ENCODE measurements around the gene WIPF1.

WIPF1 gene

GRCh38 chr2:174518395-174518794 lies 79.2 kb downstream of the WIPF1 start:
- DNase-seq (ENCODE audit: low spot score) = no peak
- in situ Hi-C loops (cut with MboI; ENCODE audit: low pct_unique_long_range_greater_than_20kb, low sequenced_read_pairs, unreplicated experiment) = no loop called here
- TF ChIP-seq CTCF (IDR thresholded peaks at IDR 0.05; ENCODE audit: extremely low read depth, insufficient read depth, missing control alignments) = no peak

GRCh38 chr2:174516501-174517378 lies 80.9 kb downstream of the WIPF1 start:
- in situ Hi-C loops (cut with MboI; ENCODE audit: low pct_unique_long_range_greater_than_20kb, low sequenced_read_pairs, unreplicated experiment) = no loop called here

GRCh38 chr2:174512345-174512744 lies 85.3 kb downstream of the WIPF1 start:
- DNase-seq (ENCODE audit: low spot score) = no peak
- TF ChIP-seq CTCF (IDR thresholded peaks at IDR 0.05; ENCODE audit: extremely low read depth, insufficient read depth, missing control alignments) = no peak
- in situ Hi-C loops (cut with MboI; ENCODE audit: low pct_unique_long_range_greater_than_20kb, low sequenced_read_pairs, unreplicated experiment) = no loop called here

More at GRCh38 chr2:174516501-174517378, 80.9 kb downstream of the WIPF1 start:
- TF ChIP-seq CTCF (IDR thresholded peaks at IDR 0.05; ENCODE audit: extremely low read depth, insufficient read depth, missing control alignments) = no peak
- DNase-seq (ENCODE audit: low spot score) = no peak

GRCh38 chr2:174511580-174512260 lies 85.9 kb downstream of the WIPF1 start:
- no peak for DNase-seq (ENCODE audit: low spot score)
- TF ChIP-seq CTCF (IDR thresholded peaks at IDR 0.05; ENCODE audit: extremely low read depth, insufficient read depth, missing control alignments) = no peak
- in situ Hi-C loops (cut with MboI; ENCODE audit: low pct_unique_long_range_greater_than_20kb, low sequenced_read_pairs, unreplicated experiment) = no loop called here

GRCh38 chr2:174510583-174511189 lies 86.9 kb downstream of the WIPF1 start:
- TF ChIP-seq CTCF (IDR thresholded peaks at IDR 0.05; ENCODE audit: extremely low read depth, insufficient read depth, missing control alignments) = no peak
- in situ Hi-C loops (cut with MboI; ENCODE audit: low pct_unique_long_range_greater_than_20kb, low sequenced_read_pairs, unreplicated experiment) = no loop called here
- no peak for DNase-seq (ENCODE audit: low spot score)
